ENCODE results near the gene USH2A.

GRCh38 chr1:216420263-216420662 is 3.0 kb downstream of the USH2A start:
- TF ChIP-seq CTCF (IDR thresholded peaks at IDR 0.05) (no peak), POLR2A (IDR thresholded peaks at IDR 0.05) (no peak)
